GM21381 (cell line): ENCODE results near the gene TMX4.
A peak's percentile ranks its signal among the peaks of the same experiment; 100 is the strongest.
"Not testable (repeated sequence)": the region's sequence is repeated elsewhere in the genome, so short reads cannot be mapped to it uniquely, and the experiment has no call there.

ENCODE experiments used
- ATAC-seq: cut with Tn5 transposase; IDR thresholded peaks from one replicate; pipeline ENCODE4 v1.9.1; 2021; ENCODE audit warnings: mild to moderate bottlenecking, moderate library complexity; ENCODE audit not compliant: unreplicated experiment

Gene TMX4, protein sequence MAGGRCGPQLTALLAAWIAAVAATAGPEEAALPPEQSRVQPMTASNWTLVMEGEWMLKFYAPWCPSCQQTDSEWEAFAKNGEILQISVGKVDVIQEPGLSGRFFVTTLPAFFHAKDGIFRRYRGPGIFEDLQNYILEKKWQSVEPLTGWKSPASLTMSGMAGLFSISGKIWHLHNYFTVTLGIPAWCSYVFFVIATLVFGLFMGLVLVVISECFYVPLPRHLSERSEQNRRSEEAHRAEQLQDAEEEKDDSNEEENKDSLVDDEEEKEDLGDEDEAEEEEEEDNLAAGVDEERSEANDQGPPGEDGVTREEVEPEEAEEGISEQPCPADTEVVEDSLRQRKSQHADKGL

DNA sequence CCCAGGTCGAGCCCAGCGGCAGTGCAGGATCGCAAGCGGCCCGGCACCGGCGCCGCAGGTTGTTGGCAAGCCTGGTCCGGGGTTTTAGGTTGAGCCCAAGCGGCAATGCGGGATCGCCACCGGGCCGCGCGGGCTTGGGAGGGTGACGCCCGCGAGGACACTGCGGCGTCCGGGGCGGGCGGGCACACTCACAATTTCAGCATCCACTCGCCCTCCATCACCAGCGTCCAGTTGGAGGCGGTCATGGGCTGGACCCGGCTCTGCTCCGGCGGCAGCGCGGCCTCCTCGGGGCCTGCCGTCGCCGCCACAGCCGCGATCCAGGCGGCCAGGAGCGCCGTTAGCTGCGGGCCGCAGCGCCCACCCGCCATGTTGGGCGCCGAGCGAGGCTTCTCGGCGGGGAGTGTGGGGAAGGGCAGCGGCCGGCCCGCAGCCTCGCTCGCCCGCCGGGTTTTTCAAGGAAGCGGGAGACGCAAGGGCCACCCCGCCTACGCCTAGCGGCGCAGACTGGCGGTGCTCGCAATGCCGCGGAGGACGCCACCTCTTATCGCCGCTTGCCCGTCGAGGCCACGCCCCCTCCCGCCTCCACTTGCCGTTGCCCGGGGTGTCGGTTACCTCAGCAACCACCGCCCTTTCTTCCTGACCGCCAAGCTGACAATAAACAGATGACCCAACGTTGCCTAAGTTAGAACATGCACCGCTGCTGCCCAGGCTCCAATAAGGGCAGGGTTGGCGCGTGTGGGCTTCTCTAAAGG, at the start of gene TMX4:
Gene TMX4, minus strand, starts transcription at position 516 of the 752 bp plus-strand sequence. Its CDS starts 148 bp downstream, at position 368.
- ATAC-seq, result peak; percentile 87

DNA sequence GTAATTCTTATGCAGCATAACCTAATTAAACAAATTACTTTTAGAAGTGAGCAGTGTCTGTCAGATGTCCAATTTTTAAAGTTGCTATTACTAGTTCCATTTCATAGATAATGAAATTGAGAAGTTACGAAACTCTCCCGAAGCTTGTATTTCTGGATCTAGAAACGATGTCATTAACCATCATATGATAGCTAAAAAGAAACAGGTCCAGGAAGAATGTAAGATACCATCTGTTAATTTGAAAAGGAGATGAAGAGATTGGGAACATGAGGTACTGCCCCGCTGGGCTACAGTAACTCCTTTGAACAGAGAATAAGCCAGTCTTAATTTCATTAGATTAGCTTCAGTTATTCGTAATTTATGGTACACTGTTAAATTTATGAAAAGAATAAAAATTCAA, 47.5 kb upstream of the TMX4 start:
- no peak for ATAC-seq

DNA sequence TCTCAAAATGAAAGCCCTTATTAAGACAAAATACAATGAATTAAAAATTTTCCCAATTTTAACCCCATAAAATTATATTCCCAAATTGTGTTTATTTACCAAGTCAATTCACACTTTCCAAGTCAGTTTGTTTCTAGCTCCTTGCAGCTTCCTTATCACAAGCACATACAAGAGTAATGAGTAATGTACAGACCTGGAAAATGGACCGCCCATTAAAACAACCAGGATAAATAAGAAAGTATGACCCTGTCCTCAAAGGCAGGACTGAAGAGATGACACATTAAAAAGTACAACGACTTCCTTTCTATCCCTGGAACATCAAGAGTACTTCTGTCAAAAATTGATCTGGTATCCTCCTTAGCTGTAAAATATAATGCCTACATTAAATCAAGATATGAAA, 47.1 kb upstream of the TMX4 start:
- ATAC-seq, result no peak

DNA sequence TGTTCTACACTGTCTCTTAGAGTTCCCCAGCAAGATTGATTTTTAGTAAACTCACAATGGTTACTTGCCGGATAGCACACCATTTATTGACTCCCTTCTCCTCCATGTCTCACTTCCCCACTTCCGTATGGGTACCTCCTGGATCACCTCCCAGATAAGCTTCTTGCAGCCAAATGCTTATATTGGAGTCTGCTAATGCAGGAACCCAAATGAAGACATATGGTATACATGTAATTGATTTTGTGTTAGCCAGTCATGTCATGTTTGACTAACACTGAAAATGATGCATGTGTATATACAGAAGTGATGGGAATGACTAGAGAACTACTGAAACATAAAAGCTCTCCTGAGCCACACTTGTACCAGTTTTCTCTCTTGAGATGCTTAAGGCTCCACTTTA, 46.1 kb upstream of the TMX4 start:
- no peak for ATAC-seq

DNA sequence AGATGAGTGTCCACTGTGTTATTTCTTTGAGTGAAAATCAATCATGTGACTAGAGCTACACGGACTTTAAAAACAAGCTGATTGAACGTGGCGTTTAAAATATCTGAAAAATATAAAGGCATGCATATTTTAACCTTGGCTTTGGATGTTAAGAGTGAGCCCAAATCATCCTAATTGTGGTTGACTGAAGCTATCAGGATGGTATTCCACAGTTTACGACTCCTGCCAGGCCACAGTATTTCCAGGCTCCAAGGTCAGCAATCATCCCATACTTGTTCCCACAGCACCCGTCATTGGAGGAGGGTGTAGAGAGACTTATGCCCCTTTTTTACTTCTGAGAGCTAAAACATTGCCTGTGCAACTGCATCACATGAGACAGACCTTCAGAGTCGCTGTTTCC, 43.2 kb upstream of the TMX4 start:
- no peak for ATAC-seq

DNA sequence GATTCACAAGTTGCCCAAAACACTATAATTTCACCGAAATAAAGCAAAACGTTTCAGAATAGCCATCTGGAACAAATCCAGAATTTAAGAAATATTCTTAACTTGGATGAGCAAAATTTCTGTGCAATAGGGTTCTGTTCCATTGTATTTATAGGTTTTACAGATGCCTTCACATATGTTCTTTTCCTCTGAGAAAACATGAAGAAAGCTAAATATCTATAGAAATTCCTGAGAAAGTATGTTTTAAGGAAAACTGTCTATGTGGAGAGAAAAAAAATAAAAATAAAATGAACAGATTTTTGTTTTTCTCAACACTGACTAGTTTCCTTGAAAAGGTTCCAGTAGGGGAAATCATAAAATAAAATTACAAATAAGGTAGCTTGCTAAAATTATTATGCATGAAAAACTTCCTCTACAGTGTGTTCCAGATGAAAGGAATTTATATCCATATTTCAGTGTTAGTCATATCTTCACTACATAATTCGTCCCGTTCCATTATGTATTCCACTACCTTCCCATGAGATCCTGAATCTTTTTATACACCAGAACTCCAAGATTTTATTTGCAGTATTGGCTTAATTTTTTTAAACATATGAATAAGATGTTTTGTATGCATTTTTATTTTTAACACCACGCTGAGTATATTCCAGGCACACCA, 42.4 kb upstream of the TMX4 start:
- no peak for ATAC-seq

DNA sequence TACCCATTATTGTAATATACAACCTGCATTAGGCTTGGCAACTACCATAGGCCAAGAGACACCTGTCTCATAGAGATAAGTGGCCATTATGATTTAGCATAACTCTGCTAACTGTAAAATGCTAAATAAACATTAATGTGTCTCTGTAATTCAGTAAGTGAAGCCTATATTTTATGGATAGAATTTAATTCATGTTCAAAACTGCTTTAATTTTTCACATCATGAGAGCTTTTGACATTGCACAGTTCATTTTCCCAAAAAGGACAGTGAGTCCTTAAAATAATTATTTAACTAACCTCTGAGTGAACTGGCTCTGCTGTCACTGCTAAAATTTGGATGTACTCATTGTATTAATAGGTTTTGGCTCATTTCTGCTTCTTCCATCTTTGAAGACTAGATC, 41.4 kb upstream of the TMX4 start:
- no peak for ATAC-seq

DNA sequence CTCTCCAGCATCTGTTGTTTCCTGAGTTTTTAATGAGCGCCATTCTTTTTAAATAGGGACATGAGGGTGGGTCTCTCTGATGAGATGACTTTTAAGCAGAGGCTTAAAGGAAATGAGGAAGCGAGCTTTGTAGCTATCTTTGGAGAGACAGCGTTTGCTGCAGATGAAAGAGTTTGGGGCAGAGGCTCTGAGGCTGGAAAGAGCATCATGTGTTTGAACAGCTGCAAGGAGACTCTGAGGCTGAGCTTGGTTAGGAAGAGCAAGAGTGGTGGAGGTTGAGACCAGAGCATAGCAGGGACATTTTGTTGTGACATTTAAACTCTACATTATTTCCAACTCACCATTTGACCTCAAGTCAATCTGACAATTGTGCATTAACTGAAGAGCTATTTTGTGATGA, 38.3 kb upstream of the TMX4 start:
- ATAC-seq, result no peak

DNA sequence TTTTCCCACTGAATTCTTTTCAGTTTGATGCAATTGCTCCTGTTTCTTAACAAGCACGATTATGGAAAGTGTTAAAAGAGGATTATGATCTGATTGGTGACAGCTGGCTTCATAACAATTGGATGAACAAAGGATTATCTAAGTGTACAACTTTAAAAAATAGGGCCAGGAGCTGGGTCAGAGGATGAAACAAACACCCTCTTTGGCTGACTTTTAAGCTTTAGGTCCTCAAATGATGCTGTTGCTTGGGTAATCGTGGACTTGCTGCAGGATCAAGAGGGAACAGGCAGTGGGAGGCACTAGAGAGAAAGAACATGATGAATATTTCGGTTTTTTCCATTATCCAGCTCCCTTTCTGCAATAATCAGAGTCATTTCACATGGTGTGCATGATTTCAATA, 35.5 kb upstream of the TMX4 start:
- no peak for ATAC-seq

DNA sequence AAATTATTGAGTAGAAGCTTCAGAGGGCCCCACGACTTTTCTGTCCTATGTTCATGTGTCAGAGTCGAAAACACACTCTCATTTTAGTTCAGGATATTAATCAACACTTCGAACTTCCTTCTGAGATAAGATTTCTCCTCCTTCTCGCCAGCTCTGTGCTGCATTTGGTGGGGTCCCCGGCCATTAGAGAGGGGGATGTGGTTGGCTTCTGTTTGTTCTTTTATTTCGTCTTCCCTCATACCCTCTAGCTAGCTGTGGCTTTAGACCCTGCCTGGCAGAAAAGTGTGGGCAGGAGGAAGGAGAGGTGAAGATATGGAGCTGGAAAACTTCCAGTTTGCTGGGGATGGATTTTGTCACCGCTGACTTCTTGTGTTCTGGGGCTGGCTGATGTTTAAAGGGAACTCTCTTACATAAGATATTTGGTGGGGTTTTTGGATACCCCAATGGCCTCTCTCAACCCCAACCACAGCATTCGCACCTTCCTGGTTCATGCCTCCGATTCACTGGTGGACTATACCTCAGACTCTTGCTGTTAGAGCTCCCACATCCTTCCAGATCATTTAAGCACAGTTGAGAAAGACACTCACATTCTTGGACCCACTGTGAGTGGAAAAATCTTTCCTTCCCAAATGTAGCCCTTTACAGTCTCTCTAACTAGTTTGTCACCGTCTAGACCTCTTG, 30.7 kb upstream of the TMX4 start:
- no peak for ATAC-seq

DNA sequence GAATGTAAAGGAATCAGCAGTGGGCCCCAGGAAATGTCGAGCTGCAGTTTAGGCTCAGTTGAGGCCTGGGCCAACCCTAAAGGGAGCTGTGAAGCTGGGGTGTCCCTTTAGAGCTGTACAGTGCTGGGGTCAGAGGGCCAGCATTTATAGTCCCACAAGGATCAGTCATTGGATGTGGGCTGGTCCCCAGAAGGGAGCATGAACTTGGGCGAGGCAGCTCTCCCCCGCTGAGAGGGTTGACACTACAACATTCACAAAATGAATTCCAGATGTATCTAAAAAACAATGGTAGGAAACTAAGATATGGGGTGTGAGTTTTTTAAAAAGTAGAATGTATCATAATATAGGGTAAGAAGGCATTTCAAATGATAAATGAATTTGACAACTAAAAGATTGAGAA, 29.7 kb upstream of the TMX4 start:
- no peak for ATAC-seq

DNA sequence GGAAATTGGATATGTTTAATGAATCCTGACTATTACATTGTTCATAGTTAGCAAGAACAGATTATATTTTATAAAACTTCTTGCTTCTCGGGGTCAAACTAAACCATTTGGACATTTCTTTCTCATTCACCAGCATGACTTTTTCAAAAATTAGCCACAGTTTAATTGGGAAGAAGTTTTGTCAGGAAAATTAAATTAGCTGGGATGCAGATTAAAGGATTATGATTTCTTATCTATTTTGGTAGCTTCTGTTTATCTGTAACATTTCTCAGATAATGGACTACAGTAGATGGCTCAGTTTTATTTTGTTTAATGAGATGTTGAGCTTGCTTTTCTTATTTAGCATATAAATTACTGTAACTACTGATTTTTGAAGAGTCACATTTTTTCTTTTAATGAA, 26.4 kb upstream of the TMX4 start:
- ATAC-seq, result no peak

DNA sequence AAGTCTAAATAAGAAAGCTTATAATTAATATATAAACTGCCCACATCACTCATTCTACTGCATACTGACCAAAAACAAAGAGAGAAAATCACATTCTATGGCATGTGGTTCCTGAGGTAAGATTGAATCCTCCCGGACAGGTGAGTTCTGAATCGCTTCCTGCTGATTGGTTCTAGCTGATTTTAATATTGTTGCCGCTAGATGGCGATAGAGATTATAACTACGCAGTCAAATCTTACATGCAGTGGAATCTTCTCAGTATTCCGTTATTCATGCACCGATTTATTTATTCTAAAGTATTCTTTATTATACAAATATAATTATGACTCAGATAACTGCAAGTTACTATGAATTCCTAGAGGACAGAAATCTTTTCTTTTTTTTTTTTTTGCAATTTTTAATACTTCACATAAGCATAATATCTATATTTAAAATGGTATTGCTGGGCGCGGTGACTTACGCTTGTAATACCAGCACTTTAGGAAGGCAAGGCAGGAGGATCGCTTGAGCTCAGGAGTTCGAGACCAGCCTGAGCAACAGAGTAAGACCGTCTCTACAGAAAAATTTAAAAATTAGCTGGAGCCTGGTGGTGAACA, 24.2 kb upstream of the TMX4 start:
- peak; percentile 89 for ATAC-seq

DNA sequence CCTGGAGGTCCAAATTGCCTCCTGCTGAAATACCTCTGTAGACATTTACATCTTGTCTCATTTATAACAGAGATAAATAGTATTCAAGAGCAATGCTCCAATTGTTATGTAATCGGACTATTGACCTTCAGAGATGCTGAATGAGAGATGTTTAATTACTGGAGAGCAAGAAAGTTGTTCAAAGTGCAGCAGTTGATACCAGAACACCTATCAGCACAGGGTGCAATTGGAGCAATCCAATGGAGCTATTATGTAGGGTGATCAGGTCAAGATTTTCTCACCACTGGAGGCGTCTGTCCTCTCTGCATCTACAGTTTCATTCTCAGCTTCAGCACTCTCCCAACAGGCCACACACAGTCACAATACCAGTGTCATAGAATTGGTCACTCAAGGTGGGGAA, 19.5 kb upstream of the TMX4 start:
- ATAC-seq, result no peak

DNA sequence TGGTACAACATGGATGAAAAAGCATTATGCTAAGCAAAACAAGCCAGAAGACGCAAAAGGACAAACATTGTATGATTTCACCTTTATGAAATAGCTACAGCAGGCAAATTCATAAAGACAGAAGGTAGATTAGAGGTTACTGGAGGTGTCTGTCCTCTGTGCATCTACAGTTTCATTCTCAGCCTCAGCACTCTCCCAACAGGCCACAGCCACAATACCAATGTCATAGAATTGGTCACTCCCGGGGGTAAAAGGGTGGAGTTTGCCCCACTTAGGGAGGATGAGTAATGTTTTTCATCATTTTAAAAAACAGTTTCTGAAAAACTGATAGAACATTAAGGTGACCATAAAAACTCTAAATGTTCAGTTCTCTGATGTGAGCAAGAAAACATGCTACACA, 17.2 kb upstream of the TMX4 start:
- ATAC-seq, result no peak

DNA sequence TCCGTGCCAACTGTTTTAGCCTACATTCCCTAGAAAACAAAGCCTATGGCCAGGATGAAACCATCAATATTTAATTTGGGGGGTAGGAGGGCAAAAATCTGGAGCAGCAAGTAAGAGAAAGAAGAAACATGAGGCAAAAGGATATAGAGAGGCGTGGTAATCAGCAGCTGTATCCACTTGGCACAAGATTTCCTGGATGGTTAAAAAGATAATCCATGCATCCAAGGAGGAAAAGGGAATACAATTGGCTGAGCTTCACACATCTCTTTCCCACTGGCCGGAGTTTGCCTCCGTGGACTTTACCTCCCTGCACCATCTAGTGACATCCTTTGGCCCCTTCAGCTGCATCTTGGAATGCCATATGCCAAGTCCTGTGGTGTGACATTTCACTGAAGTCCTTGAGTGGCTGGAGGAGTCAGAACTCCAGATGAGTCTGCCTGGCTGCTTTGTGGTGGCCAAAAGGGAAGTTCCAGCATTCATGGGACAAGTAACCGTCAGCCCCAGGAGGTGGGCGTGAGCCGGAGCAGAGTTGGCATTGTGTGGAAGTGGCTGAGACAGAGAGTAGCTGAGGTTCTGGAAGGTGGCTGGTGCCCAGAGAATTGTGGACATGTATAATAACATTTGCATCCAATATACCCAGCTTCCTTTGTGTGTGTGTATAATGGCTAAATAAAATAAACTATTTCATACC, 13.7 kb upstream of the TMX4 start:
- no peak for ATAC-seq

DNA sequence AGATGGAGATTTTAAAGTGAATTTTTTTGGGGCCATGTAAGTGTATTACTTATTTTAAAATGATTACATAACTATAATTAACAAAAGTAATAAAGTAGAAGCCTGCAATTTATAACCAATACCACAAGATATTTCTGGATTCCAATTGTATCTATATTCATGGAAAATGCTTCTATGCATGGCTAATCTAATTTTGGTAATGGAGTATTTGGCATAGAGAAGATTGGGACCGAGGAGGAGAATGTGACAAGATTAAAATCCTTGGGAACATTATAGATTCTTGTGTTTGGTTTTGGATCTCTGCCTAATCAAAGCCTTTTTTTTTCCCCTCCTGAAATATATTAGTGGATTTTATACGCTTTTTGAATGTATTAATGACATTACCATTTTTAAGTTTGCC, 12.9 kb upstream of the TMX4 start:
- ATAC-seq, result no peak

DNA sequence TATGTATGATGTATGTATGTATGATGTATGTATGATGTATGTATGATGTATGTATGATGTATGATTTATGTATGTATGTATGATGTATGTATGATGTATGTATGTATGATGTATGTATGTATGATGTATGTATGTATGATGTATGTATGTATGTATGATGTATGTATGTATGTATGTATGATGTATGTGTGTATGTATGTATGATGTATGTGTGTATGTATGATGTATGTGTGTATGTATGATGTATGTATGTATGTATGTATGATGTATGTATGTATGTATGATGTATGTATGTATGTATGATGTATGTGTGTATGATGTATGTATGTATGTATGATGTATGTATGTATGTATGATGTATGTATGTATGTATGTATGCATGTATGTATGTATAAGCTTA, 12.0 kb upstream of the TMX4 start:
- not testable (repeated sequence) for ATAC-seq

DNA sequence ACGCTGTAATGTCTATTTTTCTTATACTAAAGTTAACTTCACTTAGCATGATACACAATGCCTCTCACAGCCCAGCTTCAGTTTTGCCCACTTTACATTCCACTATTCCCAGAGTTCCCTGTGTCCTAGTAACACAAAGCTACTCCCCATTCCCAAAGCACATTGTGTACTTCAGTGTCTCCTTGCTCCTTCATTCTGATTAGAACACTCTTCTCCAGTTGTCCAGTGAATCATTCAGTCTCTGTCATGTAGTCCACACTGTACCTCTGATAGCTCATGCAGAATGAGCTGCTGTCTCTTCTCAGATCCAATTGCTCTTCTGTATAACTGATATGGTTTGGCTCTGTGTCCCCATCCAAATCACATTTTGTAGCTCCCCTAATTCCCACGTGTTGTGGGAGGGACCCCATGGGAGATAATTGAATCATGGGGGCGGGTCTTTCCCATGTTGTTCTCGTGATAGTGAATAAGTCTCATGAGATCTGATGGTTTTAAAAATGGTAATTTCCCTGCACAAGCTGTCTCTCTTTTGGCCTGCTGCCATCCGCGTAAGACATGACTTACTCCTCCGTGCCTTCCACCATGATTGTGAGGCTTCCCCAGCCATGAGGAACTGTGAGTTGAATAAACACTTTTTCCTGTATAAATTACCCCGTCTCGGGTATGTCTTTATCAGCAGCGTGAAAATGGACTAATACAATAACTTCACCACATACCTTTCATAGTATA, 2.1 kb upstream of the TMX4 start:
- no peak for ATAC-seq
